Measurements from ENCODE around the gene TNRC6C. TPM values are rescaled to one million over a fixed set of nuclear protein-coding genes. Genes with fewer than 3 reads are reported as not detected.
A peak's percentile ranks its signal among the peaks of the same experiment; 100 is the strongest.

The TNRC6C gene
- total RNA-seq, 2 experiments from 2014 or later: 50.7 to 57.3 TPM

DNA sequence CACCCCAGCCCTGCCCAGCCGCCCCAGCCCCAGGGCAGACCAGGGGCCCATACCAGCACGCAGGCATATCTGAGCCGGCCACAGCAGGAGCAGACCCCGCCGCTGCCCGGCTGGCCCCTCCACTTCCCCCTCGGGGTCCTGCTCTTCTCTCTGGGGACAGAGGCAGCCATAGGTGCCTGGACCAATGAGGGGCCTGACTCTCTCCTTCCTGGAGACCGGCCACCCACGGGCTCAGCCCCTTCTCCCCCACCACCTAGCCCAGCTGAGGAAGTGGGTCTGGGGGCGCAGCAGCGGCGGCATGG is 166.3 kb downstream of the TNRC6C start:
- no peaks in the 10 kb centered on the region for H3K9me3 ChIP-seq (ENCODE audit: control insufficient read depth in 1 of 2, insufficient read depth in 1 of 2, low read length in 2 of 2)
- Mint-ChIP-seq H3K9me3 (no peaks in the 10 kb centered on the region), H3K4me1 (ENCODE audit: low read depth) (peaks cover 71% of the 10 kb centered on the region), H3K4me3 (peak overlapping the region; percentile 84), H3K36me3 (ENCODE audit: low read depth) (peaks cover 83% of the 10 kb centered on the region), H3K27ac (peak overlapping the region; percentile 83), H3K27me3 (no peaks in the 10 kb centered on the region)
- CTCF ChIA-PET: interaction anchor here (1.4 to 6.5 kb wide), 4 partner anchors 10 to 52 kb away, joined by 3 to 28 read pairs (median 16); no protein-coding TSS in a partner anchor
- intact Hi-C loops (cut with DNase I, micrococcal nuclease): loop anchor here (5.0 to 10.0 kb wide), 4 partner anchors 128 to 300 kb away; partner anchors contain the start of gene SOCS3 (in 1 of the 2)
- no peaks in the 10 kb centered on the region for H3K27me3 ChIP-seq (ENCODE audit: control insufficient read depth in 1 of 2, insufficient read depth in 2 of 2, low read length in 2 of 2)
- ATAC-seq (ENCODE audit: poor library complexity): no peak
- H3K36me3 ChIP-seq (ENCODE audit: insufficient read depth, low read length): peaks cover 72% of the 10 kb centered on the region
- H3K27ac ChIP-seq (ENCODE audit: low read depth in 1 of 2, low read length in 2 of 2): peak overlapping the region; percentile 68 to 92
- POLR2A ChIA-PET: interaction anchor here (0.9 to 15.4 kb wide), 5 partner anchors 12 to 127 kb away, joined by 3 to 766 read pairs (median 5); partner anchors contain the start of gene TMC8
- peaks cover 86% of the 10 kb centered on the region for H3K4me1 ChIP-seq (ENCODE audit: insufficient read depth, low read length)
- H3K4me3 ChIP-seq (ENCODE audit: low read length): peak overlapping the region; percentile 94
- TF ChIP-seq, protein P1, sequence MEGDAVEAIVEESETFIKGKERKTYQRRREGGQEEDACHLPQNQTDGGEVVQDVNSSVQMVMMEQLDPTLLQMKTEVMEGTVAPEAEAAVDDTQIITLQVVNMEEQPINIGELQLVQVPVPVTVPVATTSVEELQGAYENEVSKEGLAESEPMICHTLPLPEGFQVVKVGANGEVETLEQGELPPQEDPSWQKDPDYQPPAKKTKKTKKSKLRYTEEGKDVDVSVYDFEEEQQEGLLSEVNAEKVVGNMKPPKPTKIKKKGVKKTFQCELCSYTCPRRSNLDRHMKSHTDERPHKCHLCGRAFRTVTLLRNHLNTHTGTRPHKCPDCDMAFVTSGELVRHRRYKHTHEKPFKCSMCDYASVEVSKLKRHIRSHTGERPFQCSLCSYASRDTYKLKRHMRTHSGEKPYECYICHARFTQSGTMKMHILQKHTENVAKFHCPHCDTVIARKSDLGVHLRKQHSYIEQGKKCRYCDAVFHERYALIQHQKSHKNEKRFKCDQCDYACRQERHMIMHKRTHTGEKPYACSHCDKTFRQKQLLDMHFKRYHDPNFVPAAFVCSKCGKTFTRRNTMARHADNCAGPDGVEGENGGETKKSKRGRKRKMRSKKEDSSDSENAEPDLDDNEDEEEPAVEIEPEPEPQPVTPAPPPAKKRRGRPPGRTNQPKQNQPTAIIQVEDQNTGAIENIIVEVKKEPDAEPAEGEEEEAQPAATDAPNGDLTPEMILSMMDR (IDR thresholded peaks at IDR 0.05): no peak
- peak in 1 of 14 experiments; percentile 30 for DNase-seq

DNA sequence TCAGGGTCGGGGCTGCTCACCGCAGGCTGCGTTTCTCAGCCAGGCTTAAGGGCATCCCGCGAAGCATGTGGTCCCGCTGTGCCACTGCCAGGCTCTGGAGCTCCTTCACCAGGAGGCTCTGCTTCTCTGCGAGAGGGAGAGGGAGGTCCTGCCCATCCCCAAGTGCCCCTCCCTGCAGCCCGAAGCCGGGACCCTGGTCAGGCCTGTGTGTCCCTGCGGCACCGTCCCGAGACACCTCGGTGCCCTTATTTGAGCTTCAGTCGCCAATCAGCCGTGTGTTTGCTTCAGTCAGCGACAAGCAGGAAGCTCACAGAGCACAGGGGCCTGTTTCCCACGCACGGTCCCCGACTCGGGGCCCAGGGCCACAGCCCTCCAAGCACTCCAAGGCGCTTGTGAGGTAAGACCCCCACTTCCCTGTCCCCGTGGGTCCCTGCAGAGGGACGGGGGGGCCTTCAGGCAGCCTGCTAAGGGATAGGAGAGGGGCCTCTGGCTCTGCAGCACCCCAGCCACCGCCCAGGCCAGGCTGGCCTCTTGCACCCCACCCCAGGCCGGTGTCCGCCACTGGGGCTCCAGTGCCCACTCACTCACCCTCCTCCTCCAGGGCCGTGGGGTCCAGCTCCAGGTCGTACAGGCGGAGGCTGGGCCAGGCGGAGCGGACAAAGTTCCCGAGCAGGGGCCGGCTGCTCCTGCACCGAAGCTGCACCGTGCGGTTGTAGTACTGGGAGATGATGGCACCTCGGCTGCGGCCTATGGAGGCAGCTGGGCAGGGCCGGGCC is 166.8 kb downstream of the TNRC6C start:
- H3K4me1 Mint-ChIP-seq (ENCODE audit: low read depth): peaks cover 73% of the 10 kb centered on the region
- no peak for ATAC-seq (ENCODE audit: poor library complexity)
- Histone ChIP-seq H3K9me3 (ENCODE audit: control insufficient read depth in 1 of 2, insufficient read depth in 1 of 2, low read length in 2 of 2) (no peaks in the 10 kb centered on the region), H3K4me1 (ENCODE audit: insufficient read depth, low read length) (peaks cover 86% of the 10 kb centered on the region), H3K36me3 (ENCODE audit: insufficient read depth, low read length) (peaks cover 69% of the 10 kb centered on the region), H3K4me3 (ENCODE audit: low read length) (peak overlapping the region; percentile 94), H3K27ac (ENCODE audit: low read depth in 1 of 2, low read length in 2 of 2) (peak overlapping the region; percentile 68 to 92), H3K27me3 (ENCODE audit: control insufficient read depth in 1 of 2, insufficient read depth in 2 of 2, low read length in 2 of 2) (no peaks in the 10 kb centered on the region)
- H3K36me3 Mint-ChIP-seq (ENCODE audit: low read depth): peaks cover 85% of the 10 kb centered on the region
- no peaks in the 10 kb centered on the region for H3K9me3 Mint-ChIP-seq
- peak in 8 of 14 experiments; percentile 47 to 69 (median 60) for DNase-seq
- ChIA-PET CTCF (interaction anchor here (1.4 to 6.5 kb wide), 4 partner anchors 9 to 51 kb away, joined by 3 to 28 read pairs (median 16); no protein-coding TSS in a partner anchor), POLR2A (interaction anchor here (0.9 to 15.4 kb wide), 7 partner anchors 12 to 984 kb away, joined by 3 to 766 read pairs (median 5); partner anchors contain the start of genes SEC14L1 and TMC8)
- H3K27ac Mint-ChIP-seq: peak overlapping the region; percentile 83
- no peaks in the 10 kb centered on the region for H3K27me3 Mint-ChIP-seq
- H3K4me3 Mint-ChIP-seq: peak overlapping the region; percentile 84
- intact Hi-C loops (cut with DNase I, micrococcal nuclease): loop anchor here (5.0 to 10.0 kb wide), 4 partner anchors 127 to 299 kb away; partner anchors contain the start of gene SOCS3 (in 1 of the 2)
- TF ChIP-seq, protein P1 (IDR thresholded peaks at IDR 0.05): no peak

DNA sequence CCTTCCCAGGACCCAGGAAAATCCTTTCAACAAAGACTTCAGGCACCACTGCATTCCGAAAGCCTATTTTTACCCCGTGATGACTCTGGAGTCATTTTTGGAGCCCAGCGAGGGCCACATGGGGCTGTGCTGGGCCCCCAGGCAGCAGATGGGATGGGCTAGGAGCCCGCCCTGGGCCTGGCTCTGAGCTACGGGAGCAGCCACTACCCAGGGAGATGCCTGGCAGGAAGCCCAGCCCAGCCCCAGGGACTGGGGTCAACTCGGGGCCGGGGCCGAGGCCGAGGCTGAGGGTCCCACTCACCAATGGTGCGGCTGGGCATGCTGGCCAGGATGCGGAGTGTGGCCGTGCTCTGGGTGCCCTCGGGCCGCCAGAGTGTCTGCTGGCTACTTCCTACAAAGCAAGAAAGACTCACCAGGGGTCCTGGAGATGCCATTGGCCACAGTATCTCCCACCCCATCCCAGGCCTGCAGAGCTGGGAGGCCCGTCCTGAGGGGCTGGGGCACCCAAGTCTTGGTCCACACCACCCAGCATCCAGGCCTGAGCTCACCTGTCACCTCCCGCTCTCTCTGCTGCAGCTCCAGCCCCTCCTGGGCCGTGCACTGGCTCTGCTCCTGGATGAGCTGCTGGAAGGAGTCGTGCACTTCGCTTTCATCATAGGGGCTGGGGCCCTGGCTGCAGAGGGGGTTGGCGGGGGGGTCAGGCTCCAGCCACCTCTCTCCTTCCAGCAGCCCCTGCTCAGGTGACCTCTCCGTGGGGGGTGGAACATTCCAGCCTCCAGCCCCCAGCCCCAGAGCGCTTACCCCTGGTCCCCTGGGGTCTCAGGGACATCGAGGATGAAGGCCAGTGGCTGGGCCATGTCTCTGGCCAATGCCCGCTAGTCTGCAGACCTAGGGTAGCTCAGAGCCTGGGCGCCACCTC is 167.7 kb downstream of the TNRC6C start:
- peak in 1 of 14 experiments; percentile 36 for DNase-seq
- Mint-ChIP-seq H3K27me3 (no peaks in the 10 kb centered on the region), H3K36me3 (ENCODE audit: low read depth) (peaks cover 85% of the 10 kb centered on the region), H3K9me3 (no peaks in the 10 kb centered on the region), H3K27ac (peak overlapping the region; percentile 83), H3K4me3 (peak overlapping the region; percentile 96), H3K4me1 (ENCODE audit: low read depth) (peaks cover 72% of the 10 kb centered on the region)
- Histone ChIP-seq H3K4me1 (ENCODE audit: insufficient read depth, low read length) (peaks cover 82% of the 10 kb centered on the region), H3K27ac (ENCODE audit: low read depth in 1 of 2, low read length in 2 of 2) (peak overlapping the region; percentile 68 to 92), H3K36me3 (ENCODE audit: insufficient read depth, low read length) (peaks cover 64% of the 10 kb centered on the region), H3K27me3 (ENCODE audit: control insufficient read depth in 1 of 2, insufficient read depth in 2 of 2, low read length in 2 of 2) (no peaks in the 10 kb centered on the region), H3K4me3 (ENCODE audit: low read length) (peak overlapping the region; percentile 94), H3K9me3 (ENCODE audit: control insufficient read depth in 1 of 2, insufficient read depth in 1 of 2, low read length in 2 of 2) (no peaks in the 10 kb centered on the region)
- CTCF ChIA-PET: interaction anchor here (1.7 to 6.5 kb wide), 4 partner anchors 8 to 50 kb away, joined by 4 to 28 read pairs (median 16); no protein-coding TSS in a partner anchor
- POLR2A ChIA-PET: interaction anchor here (0.6 to 15.4 kb wide), 11 partner anchors 11 to 985 kb away, joined by 3 to 766 read pairs (median 6); partner anchors contain the start of genes SEC14L1, TMC8 and TNRC6C
- TF ChIP-seq, protein P1 (IDR thresholded peaks at IDR 0.05): no peak
- intact Hi-C loops (cut with DNase I, micrococcal nuclease): loop anchor here (5.0 to 10.0 kb wide), 4 partner anchors 126 to 299 kb away; partner anchors contain the start of gene SOCS3 (in 1 of the 2)
- no peak for ATAC-seq (ENCODE audit: poor library complexity)

All from CD4-positive, alpha-beta T cell (primary cell).